NB4 (cell line): ENCODE measurements around the gene DUSP5.
"Not testable (repeated sequence)": the region's sequence is repeated elsewhere in the genome, so short reads cannot be mapped to it uniquely, and the experiment has no call there.

Experiments used
- DNase-seq: peaks from one replicate; pipeline ENCODE4 v3.0.0; 2010; ENCODE audit warnings: low read depth
- H3K4me3 ChIP-seq: one replicate; pipeline ENCODE4 v1.5.1; 2011; ENCODE audit warnings: mild to moderate bottlenecking, low read depth, low read length, moderate library complexity
- MYC ChIP-seq: IDR thresholded peaks from 2 replicates; pipeline ENCODE4 v1.6.1; 2011; ENCODE audit warnings: low read depth, low read length
- POLR2A ChIP-seq: IDR thresholded peaks from 2 replicates; pipeline ENCODE4 v1.6.1; 2011; ENCODE audit warnings: mild to moderate bottlenecking; ENCODE audit not compliant: insufficient read length; ENCODE audit errors: extremely low read depth
- TF ChIP-seq, protein P1 (sequence below): IDR thresholded peaks from one replicate; pipeline ENCODE4 v1.5.1; 2012; ENCODE audit warnings: low read depth, low read length
- TF ChIP-seq, protein P2 (sequence below): IDR thresholded peaks from 2 replicates; pipeline ENCODE4 v1.6.1; 2011; ENCODE audit warnings: low read depth, low read length

The DUSP5 gene

DNA sequence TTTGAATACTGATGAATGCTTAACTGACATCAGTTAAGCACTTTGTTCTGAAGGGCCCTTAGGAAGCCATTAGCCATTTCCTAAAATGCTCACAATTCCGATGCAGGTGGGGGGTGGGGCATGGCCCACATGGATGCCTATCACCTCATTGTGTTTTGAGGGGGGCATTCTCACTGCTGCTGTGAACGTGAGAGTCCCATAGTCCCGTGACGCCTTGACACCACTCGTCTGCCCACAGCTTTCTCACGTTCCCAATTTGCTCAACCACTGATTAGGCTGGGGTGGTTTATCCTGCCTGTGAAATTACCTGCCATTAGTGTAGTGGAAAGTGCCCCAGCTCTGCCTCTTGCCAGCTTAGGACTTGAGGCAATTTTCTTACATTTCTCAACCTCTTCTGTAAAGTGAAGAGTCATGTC, 31.9 kb downstream of the DUSP5 start:
- no peak for DNase-seq
- H3K4me3 ChIP-seq, result no peak overlapping the region
- TF ChIP-seq, protein P1, sequence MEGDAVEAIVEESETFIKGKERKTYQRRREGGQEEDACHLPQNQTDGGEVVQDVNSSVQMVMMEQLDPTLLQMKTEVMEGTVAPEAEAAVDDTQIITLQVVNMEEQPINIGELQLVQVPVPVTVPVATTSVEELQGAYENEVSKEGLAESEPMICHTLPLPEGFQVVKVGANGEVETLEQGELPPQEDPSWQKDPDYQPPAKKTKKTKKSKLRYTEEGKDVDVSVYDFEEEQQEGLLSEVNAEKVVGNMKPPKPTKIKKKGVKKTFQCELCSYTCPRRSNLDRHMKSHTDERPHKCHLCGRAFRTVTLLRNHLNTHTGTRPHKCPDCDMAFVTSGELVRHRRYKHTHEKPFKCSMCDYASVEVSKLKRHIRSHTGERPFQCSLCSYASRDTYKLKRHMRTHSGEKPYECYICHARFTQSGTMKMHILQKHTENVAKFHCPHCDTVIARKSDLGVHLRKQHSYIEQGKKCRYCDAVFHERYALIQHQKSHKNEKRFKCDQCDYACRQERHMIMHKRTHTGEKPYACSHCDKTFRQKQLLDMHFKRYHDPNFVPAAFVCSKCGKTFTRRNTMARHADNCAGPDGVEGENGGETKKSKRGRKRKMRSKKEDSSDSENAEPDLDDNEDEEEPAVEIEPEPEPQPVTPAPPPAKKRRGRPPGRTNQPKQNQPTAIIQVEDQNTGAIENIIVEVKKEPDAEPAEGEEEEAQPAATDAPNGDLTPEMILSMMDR, result no peak
- TF ChIP-seq POLR2A (no peak), MYC (no peak)
- TF ChIP-seq, protein P2, sequence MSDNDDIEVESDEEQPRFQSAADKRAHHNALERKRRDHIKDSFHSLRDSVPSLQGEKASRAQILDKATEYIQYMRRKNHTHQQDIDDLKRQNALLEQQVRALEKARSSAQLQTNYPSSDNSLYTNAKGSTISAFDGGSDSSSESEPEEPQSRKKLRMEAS, result no peak

DNA sequence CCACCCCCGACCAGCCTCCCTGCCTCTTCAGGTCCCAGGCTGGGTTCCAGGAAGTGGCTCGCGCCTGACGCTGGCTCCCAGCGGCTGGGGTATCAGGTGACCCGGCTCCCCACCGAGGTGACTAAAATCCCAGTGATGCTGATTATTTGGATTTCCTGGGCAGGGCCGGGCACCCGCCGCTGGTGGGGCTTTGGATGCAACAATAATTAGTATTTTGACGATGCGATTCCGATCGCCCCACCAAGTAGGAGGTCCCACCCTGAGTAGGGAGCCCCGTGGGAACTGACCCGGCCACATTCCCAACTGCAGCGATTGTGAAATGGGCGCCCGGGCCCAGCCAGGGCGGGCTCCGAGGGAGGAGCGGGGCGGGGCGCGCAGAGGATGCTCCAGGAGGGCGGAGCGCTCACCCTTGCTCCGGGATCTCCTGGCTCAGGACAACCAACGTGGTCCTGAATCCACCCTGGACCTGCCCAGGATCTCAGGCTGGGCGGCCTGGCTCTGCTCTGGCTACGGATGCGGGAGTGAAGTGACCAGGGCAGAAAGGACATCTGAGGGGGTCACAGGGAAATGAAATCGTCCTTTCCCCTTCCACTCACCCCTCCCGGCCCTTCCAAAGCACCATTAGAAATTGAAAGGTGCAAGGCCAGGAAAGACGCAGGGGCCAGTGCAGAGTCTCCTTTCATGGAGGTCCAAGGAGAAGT, 32.6 kb downstream of the DUSP5 start:
- H3K4me3 ChIP-seq, result no peak overlapping the region
- no peak for TF ChIP-seq POLR2A
- TF ChIP-seq, protein P2, result no peak
- TF ChIP-seq, protein P1, result no peak
- no peak for TF ChIP-seq MYC
- DNase-seq, result no peak

DNA sequence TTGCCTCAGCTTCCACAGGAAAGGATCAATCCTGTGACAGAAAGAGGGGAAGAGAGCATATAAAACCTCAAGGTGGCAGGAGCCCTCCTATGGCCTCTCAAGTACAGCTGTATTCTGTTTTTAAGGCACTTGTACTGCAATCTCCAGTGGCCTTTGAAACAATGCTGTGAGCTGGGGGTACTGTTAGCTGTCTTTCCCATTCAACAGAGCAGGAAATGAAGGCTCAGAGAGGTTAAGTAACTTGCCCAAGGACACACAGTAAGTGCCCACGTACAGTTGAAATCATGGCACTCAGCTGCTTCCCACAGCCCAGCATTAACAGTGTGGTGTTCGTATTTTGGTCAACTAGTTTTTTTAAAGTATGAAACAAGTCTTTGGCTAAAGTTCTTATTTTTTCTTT, 34.0 kb downstream of the DUSP5 start:
- H3K4me3 ChIP-seq, result no peak overlapping the region
- TF ChIP-seq, protein P1, result no peak
- no peak for TF ChIP-seq MYC
- DNase-seq, result no peak

DNA sequence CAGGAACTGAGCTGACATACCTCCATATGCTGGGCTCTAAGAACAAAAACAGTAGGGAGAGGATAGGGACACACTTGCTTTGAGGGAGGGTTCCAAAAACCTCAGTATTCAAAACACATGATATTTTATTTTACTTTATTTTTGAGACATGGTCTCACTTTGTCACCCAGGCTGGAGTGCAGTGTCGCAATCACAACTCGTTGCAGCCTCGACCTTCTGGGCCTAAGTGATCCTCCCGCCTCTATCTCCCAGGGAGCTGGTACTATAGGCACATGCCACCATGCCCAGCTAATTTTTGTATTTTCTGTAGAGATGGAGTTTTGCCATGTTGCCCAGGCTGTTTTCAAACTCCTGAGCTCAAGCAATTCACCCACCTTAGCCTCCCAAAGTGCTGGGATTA, 34.9 kb downstream of the DUSP5 start:
- DNase-seq, result peak; percentile 66
- not testable (repeated sequence) for H3K4me3 ChIP-seq

DNA sequence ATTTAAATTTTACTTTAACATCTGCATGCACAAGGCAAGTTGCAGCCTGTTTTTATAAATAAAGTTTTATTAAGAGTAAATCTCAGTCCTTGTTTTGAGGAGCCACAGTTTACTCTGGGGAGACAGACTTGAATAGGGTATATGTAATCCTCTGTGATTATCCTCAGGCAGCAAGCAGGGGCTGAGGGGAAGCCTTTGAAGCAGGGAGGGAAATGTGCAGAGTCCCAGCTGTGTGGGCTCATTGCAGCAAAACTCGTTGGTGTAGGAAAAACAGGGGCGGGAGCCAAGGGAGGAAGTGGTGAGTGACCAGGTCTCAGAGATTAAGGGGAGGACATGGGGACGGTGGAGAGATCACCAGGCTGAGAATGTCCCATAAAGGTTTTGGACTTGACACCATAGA, 35.4 kb downstream of the DUSP5 start:
- TF ChIP-seq, protein P2, result peak; percentile 12; the same call in 1 of the 2 replicates
- peak; percentile 23; the same call in 1 of the 2 replicates for TF ChIP-seq MYC
- TF ChIP-seq, protein P1, result no peak
- no peak for TF ChIP-seq POLR2A
- peak; percentile 84 for DNase-seq

DNA sequence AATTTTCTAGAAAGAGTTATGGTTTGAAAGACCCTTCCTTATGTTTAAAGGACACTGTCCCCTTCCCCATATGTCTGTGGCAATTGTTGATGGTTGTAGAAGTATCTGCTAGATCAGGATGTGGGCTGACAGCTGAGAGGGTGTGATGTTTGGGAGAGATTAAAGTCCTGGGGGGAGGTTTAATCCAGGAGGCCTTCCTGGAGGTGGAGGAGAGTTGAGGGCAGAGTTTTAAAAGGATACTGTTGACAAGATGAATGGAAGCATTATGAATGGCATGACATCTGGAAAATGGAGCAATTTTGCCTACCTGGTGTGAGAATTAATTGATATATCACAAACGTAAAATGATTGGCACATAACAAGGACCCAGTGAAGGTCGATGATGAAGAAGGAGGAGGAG, 36.9 kb downstream of the DUSP5 start:
- no peak overlapping the region for H3K4me3 ChIP-seq
- DNase-seq, result peak; percentile 31
- TF ChIP-seq, protein P2, result no peak
- no peak for TF ChIP-seq POLR2A
- no peak for TF ChIP-seq MYC
- TF ChIP-seq, protein P1, result no peak

More for the DNA sequence above, 35.4 kb downstream of the DUSP5 start:
- H3K4me3 ChIP-seq, result no peak overlapping the region
